ENCODE measurements around the gene DIP2B. TPM values are rescaled to one million over a fixed set of nuclear protein-coding genes. Genes with fewer than 3 reads are reported as not detected.
A peak's percentile ranks its signal among the peaks of the same experiment; 100 is the strongest.

The DIP2B gene
- polyA plus RNA-seq, 2 of the 4 experiments (the other 2 are of a cell fraction): 16.9 to 29.3 TPM

- no peak for DNase-seq (ENCODE audit: low read depth in 1 of 2, low spot score in 1 of 2)
- 68% methylated on average over 4 of the region's 4 CpGs for WGBS (ENCODE audit: missing lambda C conversion rate)
Measured at GRCh38 chr12:50482571-50482970, 22.2 kb upstream of the DIP2B start.

DNA sequence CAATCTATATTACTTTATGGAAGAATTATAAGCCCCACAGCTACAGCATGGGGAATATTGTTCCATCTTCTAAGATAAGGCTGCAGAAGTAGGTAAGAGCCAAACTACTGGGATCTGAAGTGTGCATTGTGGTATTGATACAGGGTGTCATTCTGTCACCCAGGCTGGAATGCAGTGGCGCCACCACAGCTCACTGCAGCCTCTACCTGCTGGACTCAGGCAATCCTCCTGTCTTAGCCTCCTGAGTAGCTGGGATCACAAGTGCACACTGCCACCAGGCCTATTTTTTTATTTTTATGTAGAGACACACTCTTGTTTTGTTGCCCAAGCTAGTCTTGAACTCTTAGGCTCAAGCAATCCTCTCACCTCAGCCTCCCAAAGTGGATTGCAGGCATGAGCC, 21.3 kb upstream of the DIP2B start:
- H3K4me3 ChIP-seq: no peak overlapping the region
- ATAC-seq: no peak; a peak in 2 of 6 replicates
- FAIRE-seq: no peak
- no peak for DNase-seq (ENCODE audit: low read depth in 1 of 2, low spot score in 1 of 2)
- no peaks in the 10 kb centered on the region for H3K9me3 ChIP-seq
- H3K4me1 ChIP-seq: no peaks in the 10 kb centered on the region
- CTCF ChIA-PET: interaction anchor here (1.0 to 1.2 kb wide), 2 partner anchors 11 to 236 kb away, joined by 3 to 4 read pairs; no protein-coding TSS in a partner anchor
- POLR2A ChIA-PET: no interaction called here
- H3K4me2 ChIP-seq: no peak overlapping the region
- H3K27ac ChIP-seq: no peak overlapping the region
- 100% methylated on average over 1 of the region's 1 CpG for WGBS (ENCODE audit: missing lambda C conversion rate)
- TF ChIP-seq ZC3H11A (IDR thresholded peaks at IDR 0.05): no peak
- TF ChIP-seq POLR2AphosphoS2 (conservative IDR thresholded peaks at IDR 0.05; ENCODE audit: low read length): no peak
- TF ChIP-seq JUNB (IDR thresholded peaks at IDR 0.05): no peak
- no peak for TF ChIP-seq ZFP36 (IDR thresholded peaks at IDR 0.05; ENCODE audit: borderline replicate concordance, partially characterized antibody)
- no peak for TF ChIP-seq POLR2A (IDR thresholded peaks at IDR 0.05; ENCODE audit: low read length)
- TF ChIP-seq HOXA7 (CRISPR knock-in tag; IDR thresholded peaks at IDR 0.05): no peak
- no peak for TF ChIP-seq KDM1A (IDR thresholded peaks at IDR 0.05; ENCODE audit: low read depth)
- TF ChIP-seq, protein P1, sequence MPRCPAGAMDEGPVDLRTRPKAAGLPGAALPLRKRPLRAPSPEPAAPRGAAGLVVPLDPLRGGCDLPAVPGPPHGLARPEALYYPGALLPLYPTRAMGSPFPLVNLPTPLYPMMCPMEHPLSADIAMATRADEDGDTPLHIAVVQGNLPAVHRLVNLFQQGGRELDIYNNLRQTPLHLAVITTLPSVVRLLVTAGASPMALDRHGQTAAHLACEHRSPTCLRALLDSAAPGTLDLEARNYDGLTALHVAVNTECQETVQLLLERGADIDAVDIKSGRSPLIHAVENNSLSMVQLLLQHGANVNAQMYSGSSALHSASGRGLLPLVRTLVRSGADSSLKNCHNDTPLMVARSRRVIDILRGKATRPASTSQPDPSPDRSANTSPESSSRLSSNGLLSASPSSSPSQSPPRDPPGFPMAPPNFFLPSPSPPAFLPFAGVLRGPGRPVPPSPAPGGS (IDR thresholded peaks at IDR 0.05): no peak
- no peak for TF ChIP-seq ZSCAN20 (CRISPR knock-in tag; IDR thresholded peaks at IDR 0.05)
- no peak for TF ChIP-seq FOSL2 (IDR thresholded peaks at IDR 0.05)
- TF ChIP-seq FOSL2 (CRISPR knock-in tag; IDR thresholded peaks at IDR 0.05): no peak
- TF ChIP-seq ESRRA (IDR thresholded peaks at IDR 0.05; ENCODE audit: borderline replicate concordance, low read length): no peak

More at GRCh38 chr12:50482571-50482970, 22.2 kb upstream of the DIP2B start:
- ATAC-seq (no peak), FAIRE-seq (no peak)
- Histone ChIP-seq H3K4me2 (no peak overlapping the region), H3K4me1 (no peaks in the 10 kb centered on the region; the same call in 2 of the 3 replicates), H3K4me3 (no peak overlapping the region), H3K9me3 (no peaks in the 10 kb centered on the region), H3K27ac (no peak overlapping the region)
- TF ChIP-seq EHMT2 (IDR thresholded peaks at IDR 0.05; ENCODE audit: low read depth) (no peak), RARB (CRISPR knock-in tag; IDR thresholded peaks at IDR 0.05) (no peak), MAFK (IDR thresholded peaks at IDR 0.05; ENCODE audit: partially characterized antibody) (no peak), EHF (CRISPR knock-in tag; IDR thresholded peaks at IDR 0.05) (no peak), MYC (IDR thresholded peaks at IDR 0.05; ENCODE audit: borderline replicate concordance, low read length) (no peak), ZSCAN20 (CRISPR knock-in tag; IDR thresholded peaks at IDR 0.05) (no peak), HOXA7 (CRISPR knock-in tag; IDR thresholded peaks at IDR 0.05) (no peak), NR3C1 (IDR thresholded peaks at IDR 0.05) (no peak), TFCP2L1 (CRISPR knock-in tag; IDR thresholded peaks at IDR 0.05) (no peak), CBX2 (IDR thresholded peaks at IDR 0.05; ENCODE audit: borderline replicate concordance, low read depth) (no peak), POLR2AphosphoS2 (conservative IDR thresholded peaks at IDR 0.05; ENCODE audit: low read length) (no peak)
- ChIA-PET CTCF (no interaction called here), POLR2A (no interaction called here)

GRCh38 chr12:50488801-50489200, 16.0 kb upstream of the DIP2B start:
- POLR2A ChIA-PET: no interaction called here
- Histone ChIP-seq H3K4me2 (no peak overlapping the region), H3K4me3 (no peak overlapping the region), H3K4me1 (no peaks in the 10 kb centered on the region), H3K9me3 (no peaks in the 10 kb centered on the region), H3K27ac (no peak overlapping the region)
- DNase-seq (ENCODE audit: low read depth in 1 of 2, low spot score in 1 of 2): no peak
- 90% methylated on average over 5 of the region's 5 CpGs for WGBS (ENCODE audit: missing lambda C conversion rate)
- CTCF ChIA-PET: interaction anchor here (1.5 kb wide), 1 partner anchor 16 kb away, joined by 7 read pairs; the partner anchor contains the start of gene DIP2B
- no peak for FAIRE-seq
- TF ChIP-seq JUN (IDR thresholded peaks at IDR 0.05) (no peak), RNF2 (IDR thresholded peaks at IDR 0.05; ENCODE audit: borderline replicate concordance, low read depth) (no peak), HOXB5 (CRISPR knock-in tag; IDR thresholded peaks at IDR 0.05) (no peak), HEYL (CRISPR knock-in tag; IDR thresholded peaks at IDR 0.05) (no peak), EHMT2 (IDR thresholded peaks at IDR 0.05; ENCODE audit: low read depth) (no peak), KDM1A (IDR thresholded peaks at IDR 0.05; ENCODE audit: low read depth) (no peak), RCOR1 (IDR thresholded peaks at IDR 0.05; ENCODE audit: low read depth, low read length) (no peak)
- TF ChIP-seq, protein P2, sequence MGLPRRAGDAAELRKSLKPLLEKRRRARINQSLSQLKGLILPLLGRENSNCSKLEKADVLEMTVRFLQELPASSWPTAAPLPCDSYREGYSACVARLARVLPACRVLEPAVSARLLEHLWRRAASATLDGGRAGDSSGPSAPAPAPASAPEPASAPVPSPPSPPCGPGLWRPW (IDR thresholded peaks at IDR 0.05): no peak
- peak; percentile 30 to 36; a peak in 5 of 6 replicates for ATAC-seq

Measured in A549 (cell line).